ENCODE measurements around the gene C16orf92.
A peak's percentile ranks its signal among the peaks of the same experiment; 100 is the strongest.

C16orf92 gene
- total RNA-seq, result 0 to 0.18 (median 0) reads per million in 4 experiments

- no peak for DNase-seq
Measured at GRCh38 chr16:30022887-30023286, at the start of gene C16orf92. C16orf92 (plus strand) TSS chr16:30023198; CDS start chr16:30023341, 143 bp downstream.

- DNase-seq, result peak; percentile 98
Measured at GRCh38 chr16:29973384-29974246, 49.4 kb upstream of the C16orf92 start, which contains the start of gene TAOK2. TAOK2 (plus strand) TSS chr16:29973868; CDS start chr16:29977773, 3,905 bp downstream.

GRCh38 chr16:29974291-29975133, 48.5 kb upstream of the C16orf92 start:
- DNase-seq, result no peak

- DNase-seq, result no peak
Measured at GRCh38 chr16:29975134-29975538, 47.9 kb upstream of the C16orf92 start.

- DNase-seq, result no peak
Measured at GRCh38 chr16:29975811-29976511, 47.0 kb upstream of the C16orf92 start.

- DNase-seq, result no peak
Measured at GRCh38 chr16:29977063-29977825, 45.8 kb upstream of the C16orf92 start.

GRCh38 chr16:29978081-29978480, 44.9 kb upstream of the C16orf92 start:
- no peak for DNase-seq

- DNase-seq, result no peak
Measured at GRCh38 chr16:29978564-29979270, 44.3 kb upstream of the C16orf92 start.

- no peak for DNase-seq
Measured at GRCh38 chr16:29982560-29983419, 40.2 kb upstream of the C16orf92 start.

- no peak for DNase-seq
Measured at GRCh38 chr16:29983420-29984136, 39.4 kb upstream of the C16orf92 start.

GRCh38 chr16:29984137-29984763, 38.7 kb upstream of the C16orf92 start:
- no peak for DNase-seq

- no peak for DNase-seq
Measured at GRCh38 chr16:29984764-29985147, 38.2 kb upstream of the C16orf92 start.

GRCh38 chr16:29985271-29985811, 37.7 kb upstream of the C16orf92 start:
- no peak for DNase-seq

- DNase-seq, result no peak
Measured at GRCh38 chr16:29986231-29986630, 36.8 kb upstream of the C16orf92 start.

- DNase-seq, result no peak
Measured at GRCh38 chr16:29986931-29987330, 36.1 kb upstream of the C16orf92 start.

GRCh38 chr16:29987371-29988085, 35.5 kb upstream of the C16orf92 start:
- DNase-seq, result no peak

- no peak for DNase-seq
Measured at GRCh38 chr16:29988346-29989075, 34.5 kb upstream of the C16orf92 start.

Data from effector CD8-positive, alpha-beta T cell (primary cell).